Measurements from ENCODE around the gene C2orf68. TPM values are rescaled to one million over a fixed set of nuclear protein-coding genes. Genes with fewer than 3 reads are reported as not detected.
"Not testable (repeated sequence)": the region's sequence is repeated elsewhere in the genome, so short reads cannot be mapped to it uniquely, and the experiment has no call there.

C2orf68 gene, protein sequence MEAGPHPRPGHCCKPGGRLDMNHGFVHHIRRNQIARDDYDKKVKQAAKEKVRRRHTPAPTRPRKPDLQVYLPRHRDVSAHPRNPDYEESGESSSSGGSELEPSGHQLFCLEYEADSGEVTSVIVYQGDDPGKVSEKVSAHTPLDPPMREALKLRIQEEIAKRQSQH
- total RNA-seq: 10 to 100 TPM; 38.9 to 48.9 TPM

DNA sequence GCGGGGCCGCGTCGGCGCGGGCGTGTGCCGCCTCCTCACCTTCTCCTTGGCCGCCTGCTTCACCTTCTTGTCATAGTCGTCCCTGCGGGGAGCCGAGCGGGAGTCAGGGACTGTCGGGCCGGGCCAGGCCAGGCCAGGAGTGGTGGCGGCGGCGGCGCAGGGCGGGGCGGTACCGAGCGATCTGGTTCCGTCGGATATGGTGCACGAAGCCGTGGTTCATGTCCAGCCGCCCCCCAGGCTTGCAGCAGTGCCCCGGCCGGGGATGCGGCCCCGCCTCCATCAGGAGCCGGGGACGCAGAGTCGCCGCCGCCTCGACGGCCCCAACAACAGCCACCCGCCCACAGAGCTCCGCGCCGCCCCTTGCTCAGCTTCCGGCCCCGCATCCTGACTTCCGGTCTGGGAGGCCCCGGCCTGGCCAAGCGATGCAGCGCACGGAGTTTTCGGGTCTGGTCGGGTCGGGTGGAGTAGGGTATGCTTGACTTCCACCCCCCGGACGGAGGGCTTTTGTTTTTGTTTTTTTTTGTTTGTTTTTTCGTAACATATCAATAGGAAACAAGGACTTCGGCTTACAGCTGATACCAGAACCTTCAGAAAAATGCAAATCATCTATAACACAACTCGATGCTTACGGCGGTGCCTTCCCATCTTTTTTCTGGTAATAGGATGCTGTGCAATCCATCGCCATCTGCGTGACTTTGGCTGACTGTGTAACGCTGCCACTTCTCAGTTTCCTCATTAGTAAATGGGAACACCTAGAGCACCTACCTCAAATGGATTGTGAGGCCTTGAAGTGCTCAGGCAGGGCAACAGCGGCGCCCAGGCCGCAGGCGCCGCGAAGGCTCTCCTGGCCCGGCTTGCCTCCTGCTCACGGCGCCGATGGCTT lies at the start of gene C2orf68:
Gene C2orf68, minus strand, starts transcription at position 362 of the 883 bp plus-strand sequence. Its CDS starts 82 bp downstream, at position 280.
- ATAC-seq (replicated peaks in 1 of 2): peak; percentile 76 to 82
- peak; percentile 94 to 95 for DNase-seq

DNA sequence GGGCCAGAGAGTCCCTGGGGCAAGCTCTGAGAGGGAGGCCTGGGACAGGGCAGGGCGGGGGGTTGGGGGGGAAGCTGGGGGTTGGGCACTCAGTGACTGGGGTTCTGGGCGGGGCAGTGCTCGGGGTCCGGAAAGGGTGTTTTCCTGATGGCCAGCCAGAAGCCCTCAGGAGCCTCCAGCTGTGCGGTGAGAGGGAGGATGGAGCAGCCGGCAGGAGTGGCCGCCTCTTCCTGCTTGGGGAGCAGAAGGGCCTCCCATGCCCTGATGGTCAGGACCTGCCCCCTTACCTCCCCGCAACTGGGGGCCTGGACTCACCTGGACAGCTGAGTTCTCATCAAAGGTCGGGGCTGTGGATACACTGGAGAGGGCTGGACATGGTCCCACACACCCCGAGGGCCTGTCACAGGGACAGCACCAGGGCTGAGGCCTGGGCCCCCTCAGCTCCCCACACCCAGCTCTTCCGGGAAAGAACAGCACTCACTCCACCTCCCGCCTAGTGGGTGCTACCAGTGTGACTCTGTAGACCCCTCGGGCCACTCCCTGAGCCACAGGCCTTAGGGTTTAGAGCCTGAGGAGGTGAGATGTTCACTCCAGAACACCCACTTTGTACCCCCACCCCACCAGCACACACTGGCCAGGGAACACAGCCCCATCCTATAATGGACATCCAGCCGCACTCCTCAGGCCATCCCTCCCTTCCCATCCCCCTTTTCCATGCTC lies 49.4 kb upstream of the C2orf68 start:
- Mint-ChIP-seq H3K9me3 (no peaks in the 10 kb centered on the region), H3K36me3 (ENCODE audit: insufficient read depth in 2 of 2) (no peaks in the 10 kb centered on the region), H3K4me3 (no peak overlapping the region), H3K4me1 (ENCODE audit: low read depth) (no peaks in the 10 kb centered on the region), H3K27ac (no peak overlapping the region), H3K27me3 (ENCODE audit: low read depth) (no peaks in the 10 kb centered on the region)
- ATAC-seq (replicated peaks in 1 of 2) (no peak), DNase-seq (no peak)

More for the DNA sequence above, at the start of gene C2orf68:
- peaks cover 36% of the 10 kb centered on the region for H3K4me1 Mint-ChIP-seq (ENCODE audit: low read depth)
- no peaks in the 10 kb centered on the region for H3K27me3 Mint-ChIP-seq (ENCODE audit: low read depth)
- H3K27ac Mint-ChIP-seq: peak within 1 kb of the TSS; percentile 99
- no peaks in the 10 kb centered on the region for H3K9me3 Mint-ChIP-seq
- H3K36me3 Mint-ChIP-seq (ENCODE audit: insufficient read depth in 2 of 2): peaks cover 8% of the 10 kb centered on the region in 2 donors
- peak within 1 kb of the TSS; percentile 99 to 100 for H3K4me3 Mint-ChIP-seq

DNA sequence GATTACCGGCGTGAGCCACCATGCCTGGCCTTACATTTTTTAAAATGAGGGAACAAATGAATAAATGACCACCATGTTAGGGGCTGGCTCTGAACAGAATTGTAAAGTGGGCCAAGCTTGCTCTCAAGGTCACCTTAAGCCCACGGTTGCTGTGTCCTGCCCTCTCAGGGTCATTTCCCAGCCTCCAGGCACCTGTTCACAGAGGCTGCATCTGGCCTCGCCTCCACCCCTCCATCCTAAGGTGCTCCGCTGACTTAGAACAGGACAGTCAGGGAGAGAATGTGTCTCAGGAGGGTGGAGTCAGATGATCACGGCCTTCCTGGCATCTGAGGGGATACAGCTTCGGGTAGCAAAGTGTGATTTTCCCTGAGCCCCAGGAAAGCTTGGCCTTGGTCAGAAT lies 48.9 kb upstream of the C2orf68 start:
- Mint-ChIP-seq H3K36me3 (ENCODE audit: insufficient read depth in 2 of 2) (no peaks in the 10 kb centered on the region), H3K27me3 (ENCODE audit: low read depth) (no peaks in the 10 kb centered on the region), H3K9me3 (no peaks in the 10 kb centered on the region), H3K27ac (no peak overlapping the region), H3K4me3 (no peak overlapping the region), H3K4me1 (ENCODE audit: low read depth) (no peaks in the 10 kb centered on the region)
- DNase-seq (no peak), ATAC-seq (replicated peaks in 1 of 2) (no peak)

DNA sequence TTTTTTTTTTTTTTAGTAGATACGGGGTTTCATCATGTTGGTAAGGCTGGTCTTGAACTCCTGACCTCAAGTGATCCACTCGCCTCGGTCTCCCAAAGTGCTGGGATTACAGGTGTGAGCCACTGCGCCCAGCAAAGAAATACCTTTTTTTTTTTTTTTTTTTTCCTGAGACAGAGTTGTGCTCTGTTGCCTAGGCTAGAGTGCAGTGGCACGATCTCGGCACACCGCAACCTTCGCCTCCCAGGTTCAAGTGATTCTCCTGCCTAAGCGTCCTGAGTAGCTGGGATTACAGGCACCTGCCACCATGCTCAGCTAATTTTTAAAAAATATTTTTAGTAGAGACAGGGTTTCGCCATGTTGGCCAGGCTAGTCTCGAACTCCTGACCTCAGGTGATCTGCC lies 48.4 kb upstream of the C2orf68 start:
- not testable (repeated sequence) for H3K27me3 Mint-ChIP-seq (ENCODE audit: low read depth); ATAC-seq (replicated peaks in 1 of 2); H3K9me3 Mint-ChIP-seq; H3K36me3 Mint-ChIP-seq (ENCODE audit: insufficient read depth in 2 of 2); DNase-seq; H3K4me3 Mint-ChIP-seq; H3K4me1 Mint-ChIP-seq (ENCODE audit: low read depth); H3K27ac Mint-ChIP-seq

DNA sequence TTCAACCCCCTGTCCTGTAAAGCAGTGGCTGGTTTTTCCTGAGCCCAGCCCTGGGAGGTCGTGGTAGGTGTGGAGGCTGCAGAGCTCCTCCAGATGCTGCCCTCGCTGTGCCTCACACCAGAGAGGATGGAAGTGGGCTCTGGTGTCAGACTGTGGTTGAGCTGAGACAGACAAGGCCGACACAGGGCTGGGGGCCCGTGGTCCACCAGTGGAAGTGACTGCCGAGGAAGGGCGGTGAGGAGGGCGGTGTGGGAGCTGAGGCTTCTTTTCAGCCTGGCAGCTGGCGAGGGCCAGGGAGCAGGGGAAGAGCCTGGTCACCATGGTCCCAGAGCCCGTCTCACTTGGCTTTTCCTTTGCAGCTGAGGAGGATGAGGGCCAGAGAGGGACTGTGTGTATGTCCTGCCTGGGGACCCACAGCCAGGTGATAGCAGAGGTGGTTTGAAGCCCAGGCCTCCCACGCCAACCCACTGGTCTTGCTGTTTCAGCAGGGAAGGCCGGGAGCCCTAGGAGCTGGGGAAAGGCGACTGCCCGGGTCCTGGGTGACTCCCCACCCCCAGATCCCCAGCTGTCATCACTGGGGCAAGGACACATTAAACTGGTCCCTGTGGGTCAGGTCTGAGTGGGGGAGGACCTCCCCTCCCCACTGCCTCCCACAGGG lies 47.6 kb upstream of the C2orf68 start:
- no peaks in the 10 kb centered on the region for H3K36me3 Mint-ChIP-seq (ENCODE audit: insufficient read depth in 2 of 2)
- peak overlapping the region; percentile 24 for H3K27ac Mint-ChIP-seq
- H3K9me3 Mint-ChIP-seq: no peaks in the 10 kb centered on the region
- H3K4me3 Mint-ChIP-seq: no peak overlapping the region
- DNase-seq (no peak), ATAC-seq (replicated peaks in 1 of 2) (no peak)
- H3K4me1 Mint-ChIP-seq (ENCODE audit: low read depth): no peaks in the 10 kb centered on the region
- no peaks in the 10 kb centered on the region for H3K27me3 Mint-ChIP-seq (ENCODE audit: low read depth)

DNA sequence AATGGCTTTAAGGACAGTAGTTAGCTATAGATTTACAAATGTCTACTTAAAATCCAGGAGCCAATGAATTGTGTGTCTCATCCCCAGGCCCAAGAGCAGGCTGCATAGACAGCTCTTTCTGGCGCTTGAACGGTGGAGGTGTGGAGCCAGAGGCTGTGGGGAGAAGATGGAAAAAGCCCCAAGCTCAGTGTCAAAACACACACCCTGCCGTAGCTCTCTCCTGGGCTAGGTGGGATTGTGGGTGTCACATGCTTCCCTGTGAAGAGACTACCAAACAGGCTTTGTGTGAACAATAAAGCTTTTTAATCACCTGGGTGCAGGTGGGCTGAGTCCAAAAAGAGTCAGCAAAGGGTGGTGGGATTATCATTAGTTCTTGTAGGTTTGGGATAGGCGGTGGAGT lies 45.5 kb upstream of the C2orf68 start:
- ATAC-seq (replicated peaks in 1 of 2); H3K4me3 Mint-ChIP-seq; H3K9me3 Mint-ChIP-seq; H3K27me3 Mint-ChIP-seq (ENCODE audit: low read depth); H3K27ac Mint-ChIP-seq; DNase-seq; H3K4me1 Mint-ChIP-seq (ENCODE audit: low read depth); H3K36me3 Mint-ChIP-seq (ENCODE audit: insufficient read depth in 2 of 2): not testable (repeated sequence)

DNA sequence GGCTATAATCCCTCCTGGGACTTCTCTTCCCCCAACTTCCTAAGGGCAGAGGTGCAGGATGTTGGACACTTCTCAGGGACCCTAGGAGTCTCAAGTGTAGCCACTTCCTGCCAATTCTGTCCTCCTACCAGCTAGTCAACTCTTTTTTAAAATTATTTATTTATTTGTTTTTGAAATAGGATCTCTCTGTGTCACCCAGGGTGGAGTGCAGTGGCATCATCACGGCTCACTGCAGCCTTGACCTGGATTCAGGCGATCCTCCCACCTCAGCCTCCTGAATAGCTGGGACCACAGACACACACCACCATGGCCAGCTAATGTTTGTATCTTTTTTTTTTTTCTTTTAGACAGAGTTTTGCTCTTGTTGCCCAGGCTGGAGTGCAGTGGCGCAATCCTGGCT lies 44.6 kb upstream of the C2orf68 start:
- H3K36me3 Mint-ChIP-seq (ENCODE audit: insufficient read depth in 2 of 2): peaks cover 2 to 4% of the 10 kb centered on the region in 2 donors
- H3K27ac Mint-ChIP-seq: no peak overlapping the region

DNA sequence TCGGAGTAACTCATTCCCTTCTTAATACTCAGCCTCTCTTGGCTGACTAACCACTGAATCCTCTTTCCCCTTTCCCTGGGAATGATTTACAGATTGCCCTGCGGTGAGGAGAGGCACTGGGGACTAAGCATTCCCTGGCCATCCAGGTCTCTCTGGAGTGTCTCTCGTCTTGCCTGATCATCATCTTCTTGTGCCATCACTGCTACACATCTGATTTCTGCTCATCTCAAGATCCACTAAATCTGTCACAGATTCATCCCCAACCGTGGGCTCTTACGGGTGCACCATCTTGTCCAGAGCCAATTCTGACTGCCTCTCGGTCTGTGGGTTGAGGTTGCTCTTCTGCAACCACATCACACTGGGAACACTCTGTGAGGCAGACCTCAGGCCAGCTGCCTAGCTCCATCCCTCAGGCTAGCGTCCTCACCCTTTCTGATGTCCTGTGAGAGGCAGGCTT lies 44.1 kb upstream of the C2orf68 start:
- no peaks in the 10 kb centered on the region for H3K9me3 Mint-ChIP-seq

More for the DNA sequence above, 44.6 kb upstream of the C2orf68 start:
- no peak for DNase-seq
- no peak for ATAC-seq (replicated peaks in 1 of 2)
- Mint-ChIP-seq H3K4me1 (ENCODE audit: low read depth) (no peaks in the 10 kb centered on the region), H3K27me3 (ENCODE audit: low read depth) (no peaks in the 10 kb centered on the region), H3K4me3 (no peak overlapping the region), H3K9me3 (no peaks in the 10 kb centered on the region)

DNA sequence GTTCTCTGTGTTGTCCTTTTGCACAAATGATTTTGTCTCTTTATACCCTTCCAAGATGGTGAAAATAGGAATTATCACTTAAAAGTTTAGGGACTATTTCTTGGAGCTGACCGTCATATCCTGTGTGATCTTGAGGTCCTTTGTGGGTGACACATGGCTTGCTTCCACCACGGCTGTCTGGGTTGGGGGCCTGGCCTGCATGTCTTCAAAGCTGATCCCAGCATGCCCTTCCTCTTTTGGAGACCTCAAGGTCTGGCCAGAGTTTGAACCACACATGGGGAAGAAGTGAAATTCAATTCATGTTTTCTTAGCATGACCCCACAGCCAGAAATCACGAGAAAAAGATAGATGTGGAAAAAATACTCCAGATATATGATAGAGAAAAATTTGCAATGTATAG lies 42.1 kb upstream of the C2orf68 start:
- H3K9me3 Mint-ChIP-seq: no peaks in the 10 kb centered on the region
- DNase-seq (no peak), ATAC-seq (replicated peaks in 1 of 2) (no peak)
- H3K27me3 Mint-ChIP-seq (ENCODE audit: low read depth): no peaks in the 10 kb centered on the region
- no peak overlapping the region for H3K4me3 Mint-ChIP-seq
- H3K4me1 Mint-ChIP-seq (ENCODE audit: low read depth): no peaks in the 10 kb centered on the region
- H3K36me3 Mint-ChIP-seq (ENCODE audit: insufficient read depth in 2 of 2): peaks cover 6 to 14% of the 10 kb centered on the region in 2 donors
- peak overlapping the region; percentile 33 for H3K27ac Mint-ChIP-seq

More for the DNA sequence above, 44.1 kb upstream of the C2orf68 start:
- Mint-ChIP-seq H3K36me3 (ENCODE audit: insufficient read depth in 2 of 2) (peaks cover 2 to 4% of the 10 kb centered on the region in 2 donors), H3K27me3 (ENCODE audit: low read depth) (no peaks in the 10 kb centered on the region), H3K4me1 (ENCODE audit: low read depth) (no peaks in the 10 kb centered on the region), H3K27ac (no peak overlapping the region), H3K4me3 (no peak overlapping the region)
- DNase-seq (no peak), ATAC-seq (replicated peaks in 1 of 2) (no peak)

DNA sequence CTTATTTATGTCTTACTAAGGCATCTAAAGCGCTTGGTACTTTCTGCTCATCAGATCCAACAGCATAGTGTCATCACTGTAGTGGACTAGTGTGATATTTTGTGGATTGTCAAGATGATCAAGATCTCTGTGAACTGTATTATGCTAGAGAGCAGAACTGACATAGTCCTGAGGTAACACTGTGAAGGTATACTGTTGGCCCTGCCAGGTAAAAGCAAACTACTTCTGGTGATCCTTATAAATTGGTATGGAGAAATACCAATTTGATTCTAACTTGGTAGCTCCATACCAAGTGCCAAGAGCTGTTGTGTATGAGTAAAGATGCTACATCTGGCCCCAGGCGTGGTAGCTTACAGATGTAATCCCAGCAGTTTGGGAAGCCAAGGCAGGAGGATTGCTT lies 40.2 kb upstream of the C2orf68 start:
- no peaks in the 10 kb centered on the region for H3K4me1 Mint-ChIP-seq (ENCODE audit: low read depth)
- H3K36me3 Mint-ChIP-seq (ENCODE audit: insufficient read depth in 2 of 2): peaks cover 9 to 27% of the 10 kb centered on the region in 2 donors
- H3K4me3 Mint-ChIP-seq: no peak overlapping the region

DNA sequence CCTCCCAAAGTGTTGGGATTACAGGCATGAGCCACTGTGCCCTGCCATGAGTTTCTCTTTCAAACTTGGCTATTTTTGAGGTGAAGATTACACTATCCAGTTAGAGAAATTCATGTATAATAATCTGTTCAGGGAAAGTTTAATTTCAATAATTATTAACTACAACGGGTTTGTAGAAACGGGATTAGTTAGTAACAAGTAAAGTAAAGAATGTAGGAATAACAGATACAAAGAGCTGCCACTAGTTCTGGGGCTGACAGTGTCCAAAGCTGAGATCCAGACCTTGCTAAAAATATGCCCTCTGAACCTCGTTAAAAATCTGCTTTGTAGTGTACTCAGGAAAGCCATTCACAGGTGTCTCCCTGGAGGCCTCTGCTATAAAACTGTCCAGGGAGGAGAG lies 39.2 kb upstream of the C2orf68 start:
- no peak for DNase-seq
- H3K27me3 Mint-ChIP-seq (ENCODE audit: low read depth): no peaks in the 10 kb centered on the region
- peaks cover 9 to 27% of the 10 kb centered on the region in 2 donors for H3K36me3 Mint-ChIP-seq (ENCODE audit: insufficient read depth in 2 of 2)
- no peaks in the 10 kb centered on the region for H3K9me3 Mint-ChIP-seq
- no peaks in the 10 kb centered on the region for H3K4me1 Mint-ChIP-seq (ENCODE audit: low read depth)
- H3K4me3 Mint-ChIP-seq: no peak overlapping the region
- H3K27ac Mint-ChIP-seq: no peak overlapping the region
- ATAC-seq (replicated peaks in 1 of 2): no peak

More for the DNA sequence above, 40.2 kb upstream of the C2orf68 start:
- Mint-ChIP-seq H3K27ac (no peak overlapping the region), H3K27me3 (ENCODE audit: low read depth) (no peaks in the 10 kb centered on the region), H3K9me3 (no peaks in the 10 kb centered on the region)
- no peak for DNase-seq
- ATAC-seq (replicated peaks in 1 of 2): no peak

DNA sequence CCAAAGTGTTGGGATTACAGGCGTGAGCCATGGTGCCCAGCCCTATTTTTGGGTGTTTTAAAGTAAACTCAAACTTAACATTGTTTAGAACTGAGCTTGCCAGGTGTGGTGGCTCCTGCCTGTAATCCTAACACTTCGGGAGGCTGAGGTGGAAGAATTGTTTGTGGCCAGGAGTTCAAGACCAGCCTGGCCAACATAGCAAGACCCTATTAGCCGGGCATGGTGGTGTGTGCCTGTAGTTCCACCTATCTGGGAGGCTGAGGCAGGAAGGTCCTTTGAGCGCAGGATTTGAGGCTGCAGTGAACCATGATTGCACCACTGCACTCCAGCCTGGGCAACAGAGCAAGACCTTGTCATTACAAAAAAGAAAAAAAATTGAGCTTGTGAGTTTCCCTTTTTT lies 38.6 kb upstream of the C2orf68 start:
- Mint-ChIP-seq H3K4me3 (no peak overlapping the region), H3K27me3 (ENCODE audit: low read depth) (no peaks in the 10 kb centered on the region), H3K36me3 (ENCODE audit: insufficient read depth in 2 of 2) (peaks cover 12 to 32% of the 10 kb centered on the region in 2 donors), H3K27ac (no peak overlapping the region), H3K9me3 (no peaks in the 10 kb centered on the region), H3K4me1 (ENCODE audit: low read depth) (no peaks in the 10 kb centered on the region)
- ATAC-seq (replicated peaks in 1 of 2): no peak
- DNase-seq: no peak
